GM18951 (cell line): Measurements from ENCODE around the gene WDR38.

ENCODE experiments used
- POLR2A ChIP-seq: IDR thresholded peaks from 4 replicates; pipeline ENCODE4 v1.6.1; 2011; ENCODE audit warnings: mild to moderate bottlenecking; ENCODE audit not compliant: insufficient read length, insufficient read depth; ENCODE audit errors: extremely low read depth
- in situ Hi-C: fragments of 300-500 bp; cut with MboI; formaldehyde crosslinking; loops from one replicate; pipeline ENCODE4 v1.12.0; 2022; ENCODE audit warnings: low sequenced_read_pairs, mixed read lengths, inconsistent platforms; ENCODE audit not compliant: unreplicated experiment

Gene WDR38

DNA sequence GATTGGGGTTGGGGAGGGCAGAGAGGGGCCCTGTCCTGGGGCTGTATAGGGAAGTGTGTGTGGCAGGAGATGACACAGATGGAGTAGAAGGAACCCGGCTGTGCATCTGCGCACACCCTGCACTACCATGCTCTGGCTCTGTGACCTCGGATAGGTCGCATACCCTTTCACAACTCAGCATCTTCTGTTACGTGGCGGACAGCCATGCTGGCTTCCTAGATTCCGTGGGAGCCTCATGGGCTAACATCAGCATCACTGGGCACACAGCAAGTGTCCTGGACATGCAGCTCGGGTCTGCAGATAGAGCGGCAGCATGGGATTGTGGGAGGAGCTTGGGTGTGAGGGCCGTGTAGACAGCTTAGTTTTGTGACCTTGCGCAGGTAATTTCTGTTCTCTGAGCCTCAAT is 17.9 kb downstream of the WDR38 start:
- in situ Hi-C loops, result no loop called here
- no peak for TF ChIP-seq POLR2A

DNA sequence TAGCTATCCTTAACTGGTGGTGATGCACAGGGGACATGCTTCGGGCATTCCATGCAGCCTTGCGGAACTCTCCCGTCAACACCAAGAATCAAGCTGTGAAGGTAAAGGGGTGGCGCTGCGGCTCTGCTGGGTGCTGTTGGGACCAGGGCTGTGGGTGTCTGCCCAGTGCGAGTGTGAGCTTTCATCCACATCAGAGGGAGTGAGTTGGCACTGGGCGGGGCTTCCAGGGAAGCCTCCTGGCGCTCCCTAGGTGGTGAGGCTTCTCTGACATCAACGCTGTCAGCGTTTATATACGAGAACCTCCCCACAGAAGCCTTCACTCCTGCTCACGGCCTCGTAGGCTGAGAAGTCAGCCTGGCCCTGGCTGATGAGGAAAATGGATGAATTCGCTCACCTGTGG is 20.4 kb downstream of the WDR38 start:
- TF ChIP-seq POLR2A, result no peak
- in situ Hi-C loops, result no loop called here

DNA sequence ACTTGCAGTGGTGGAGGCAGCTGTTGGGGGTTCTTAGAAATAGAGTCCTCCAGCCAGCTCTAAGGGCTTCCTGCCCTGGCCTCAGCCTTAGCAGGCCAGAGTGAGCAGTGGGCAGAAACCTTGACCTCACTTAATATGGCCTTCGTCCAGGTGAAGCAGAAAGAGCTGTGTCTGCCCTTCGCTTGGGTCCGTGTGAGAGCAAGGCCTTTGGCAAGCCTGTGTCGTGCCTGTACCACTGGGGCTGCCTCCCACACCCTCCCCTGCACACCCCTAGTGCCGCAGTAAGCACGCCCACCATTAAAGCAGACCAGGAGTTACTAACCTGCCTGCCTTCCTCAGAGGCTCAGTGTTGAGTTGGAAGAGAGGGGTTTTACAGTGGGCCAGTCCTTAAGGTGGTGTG is 22.2 kb downstream of the WDR38 start:
- no peak for TF ChIP-seq POLR2A
- in situ Hi-C loops, result no loop called here

DNA sequence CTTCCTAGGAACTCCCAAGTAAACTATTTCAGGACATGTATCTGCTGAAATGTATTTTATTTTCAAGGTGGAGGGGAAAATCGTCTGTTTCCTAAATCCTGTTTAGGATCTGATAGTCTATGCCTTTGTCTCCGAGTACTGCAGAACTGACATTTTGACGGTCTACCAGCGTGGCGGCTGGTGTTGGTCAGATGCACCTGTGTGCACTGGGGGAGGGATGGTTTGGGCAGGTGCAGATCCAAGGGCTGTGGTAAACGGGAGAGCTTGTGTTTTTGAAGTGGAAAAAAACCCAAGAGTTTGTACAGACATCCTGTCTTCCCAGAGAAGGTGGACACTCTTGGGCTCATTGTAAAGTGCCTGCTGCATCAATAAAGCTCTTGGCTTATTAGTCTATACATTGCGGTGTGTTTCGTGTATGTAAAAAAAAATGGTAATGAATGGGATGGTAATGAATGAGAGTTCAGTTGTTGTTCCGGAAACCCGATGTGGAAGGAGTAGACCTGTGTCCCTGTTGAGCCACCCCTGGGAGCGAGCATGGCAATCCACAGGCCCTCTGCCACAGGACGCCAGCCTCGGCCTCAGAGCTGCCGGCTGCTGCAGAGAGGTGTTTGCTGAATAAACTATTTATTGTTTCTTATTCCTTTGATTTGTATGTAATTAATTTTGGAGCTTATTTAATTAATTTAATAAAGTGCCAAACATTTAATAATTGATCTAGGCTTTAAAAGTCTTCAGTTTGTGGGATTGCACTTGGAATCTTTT is 23.9 kb downstream of the WDR38 start:
- no peak for TF ChIP-seq POLR2A
- in situ Hi-C loops, result no loop called here

DNA sequence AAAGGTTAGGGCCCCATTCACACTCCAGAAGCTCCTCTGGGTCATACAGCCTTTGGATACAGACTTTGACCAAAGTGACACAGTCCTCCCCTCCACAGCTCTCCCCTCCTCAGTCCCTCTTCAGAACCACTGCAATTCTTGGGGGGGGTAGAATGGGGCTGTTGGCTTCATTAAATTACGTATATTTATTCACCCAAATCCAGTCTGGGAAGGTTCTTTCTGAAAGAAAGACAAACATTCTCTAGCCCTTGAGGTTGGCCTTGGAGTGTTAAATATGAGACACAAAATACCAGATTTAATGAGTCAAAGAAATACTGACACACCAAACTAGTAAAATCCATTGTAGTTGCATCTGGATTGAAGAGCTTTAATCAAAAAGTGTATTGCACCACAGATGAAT is 24.8 kb downstream of the WDR38 start:
- in situ Hi-C loops, result no loop called here
- no peak for TF ChIP-seq POLR2A

DNA sequence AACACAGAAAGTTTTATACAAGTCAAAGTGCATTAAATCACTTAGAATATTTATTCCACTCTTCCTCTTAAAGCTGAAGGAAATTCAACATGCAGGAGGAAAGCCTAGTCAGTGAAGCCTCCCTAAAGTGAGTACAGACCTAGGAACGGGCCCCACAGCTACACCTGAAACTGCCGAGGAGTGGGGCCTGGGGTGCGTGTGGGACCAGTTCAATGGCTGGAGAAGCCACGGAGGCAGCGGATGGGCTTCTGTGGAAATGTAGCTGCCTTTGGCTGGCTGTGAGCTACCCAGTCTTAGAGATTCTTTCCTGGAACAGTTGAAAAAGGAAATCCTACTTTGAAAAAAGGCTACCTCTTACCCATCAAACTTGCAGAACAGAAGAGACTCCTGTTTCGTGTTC is 25.3 kb downstream of the WDR38 start:
- TF ChIP-seq POLR2A, result no peak

DNA sequence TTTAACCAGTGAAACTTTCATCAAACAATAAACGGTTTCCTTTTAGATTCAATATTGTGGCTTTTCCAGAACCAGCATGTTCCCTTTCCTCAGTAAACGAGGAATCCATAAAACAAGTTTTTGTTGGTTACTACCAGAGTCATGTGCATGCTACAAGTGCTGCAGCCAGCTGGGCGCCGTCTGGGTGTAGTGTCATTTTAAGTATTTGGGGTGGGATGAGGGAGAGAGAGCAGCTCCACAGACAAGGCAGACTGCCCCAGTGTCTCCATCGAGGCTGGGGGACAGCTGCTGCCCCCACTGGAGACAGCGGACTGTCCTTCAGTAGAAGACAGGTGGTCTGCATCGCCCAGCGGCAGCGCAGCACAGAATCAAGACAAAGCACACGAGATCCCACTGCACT is 26.0 kb downstream of the WDR38 start:
- in situ Hi-C loops, result no loop called here
- TF ChIP-seq POLR2A, result peak; percentile 21

More for the DNA sequence above, 25.3 kb downstream of the WDR38 start:
- in situ Hi-C loops, result no loop called here

DNA sequence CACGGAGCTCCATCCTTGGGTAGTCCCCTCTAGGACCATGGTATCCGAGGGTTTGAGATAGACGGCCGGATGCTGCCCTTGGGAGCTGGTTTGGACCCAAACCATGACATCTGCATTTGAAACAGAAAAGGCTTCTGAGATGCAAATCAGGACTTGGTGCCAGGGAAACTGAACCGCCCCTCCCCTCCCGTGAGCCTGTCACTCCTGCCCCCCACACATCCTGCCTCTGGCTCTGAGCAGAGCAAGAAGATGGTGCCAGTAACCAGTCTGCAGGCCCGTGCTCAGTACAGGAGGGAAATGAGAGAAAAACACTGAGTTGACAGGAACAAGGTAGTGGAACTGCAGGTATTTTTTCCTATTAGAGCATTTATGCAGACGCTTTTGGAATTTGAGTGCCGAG is 27.2 kb downstream of the WDR38 start:
- in situ Hi-C loops, result no loop called here
- no peak for TF ChIP-seq POLR2A

DNA sequence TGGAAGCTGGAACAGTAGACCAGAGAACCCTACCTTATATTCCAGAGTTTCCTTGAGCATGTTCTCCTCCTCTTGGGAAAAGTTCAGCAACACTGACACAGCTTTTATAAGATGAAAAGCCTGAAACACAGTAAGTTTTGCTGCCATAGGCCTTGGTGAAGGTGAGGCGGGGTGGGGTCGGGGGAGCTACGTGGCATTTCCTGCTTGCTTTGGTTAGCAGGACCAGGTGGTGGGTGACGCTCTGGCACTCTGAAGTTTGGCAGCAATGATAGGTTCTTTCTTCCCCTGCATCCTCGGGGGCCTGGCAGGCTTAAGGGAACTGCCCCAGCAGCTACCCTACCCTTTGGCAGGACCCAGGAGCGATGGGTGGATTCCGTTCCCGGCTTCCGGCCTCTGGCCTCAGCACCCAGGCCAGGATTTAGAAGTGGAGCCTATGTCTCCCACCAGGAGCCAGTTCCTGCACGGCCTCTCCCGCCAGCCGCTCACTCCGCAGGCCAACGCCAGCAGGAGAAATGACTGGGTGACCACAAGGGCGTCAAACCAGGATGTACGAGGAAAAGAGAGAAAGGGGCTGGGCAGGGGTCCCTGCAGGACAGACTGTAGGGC is 28.0 kb downstream of the WDR38 start:
- in situ Hi-C loops, result no loop called here
- TF ChIP-seq POLR2A, result no peak

DNA sequence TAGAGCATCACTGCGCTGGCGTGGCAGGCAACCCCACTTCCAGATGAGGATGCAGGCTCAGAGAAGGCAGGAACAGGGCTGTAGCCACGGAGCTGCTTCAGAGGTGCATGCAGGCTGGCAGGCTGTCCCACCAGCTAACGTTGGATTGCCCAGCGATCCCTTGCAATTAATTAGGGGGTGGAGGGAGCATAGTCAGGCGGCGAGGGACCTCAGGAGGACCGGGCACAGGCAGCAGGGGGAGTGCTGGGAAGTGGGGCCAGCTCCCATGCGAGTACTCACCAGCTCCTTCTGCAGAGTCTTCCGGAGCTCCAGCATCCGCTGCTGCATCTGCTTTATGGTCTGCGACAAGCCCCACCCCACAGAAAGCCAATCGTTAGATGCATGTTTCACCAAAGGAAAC is 29.0 kb downstream of the WDR38 start:
- in situ Hi-C loops, result no loop called here
- no peak for TF ChIP-seq POLR2A

DNA sequence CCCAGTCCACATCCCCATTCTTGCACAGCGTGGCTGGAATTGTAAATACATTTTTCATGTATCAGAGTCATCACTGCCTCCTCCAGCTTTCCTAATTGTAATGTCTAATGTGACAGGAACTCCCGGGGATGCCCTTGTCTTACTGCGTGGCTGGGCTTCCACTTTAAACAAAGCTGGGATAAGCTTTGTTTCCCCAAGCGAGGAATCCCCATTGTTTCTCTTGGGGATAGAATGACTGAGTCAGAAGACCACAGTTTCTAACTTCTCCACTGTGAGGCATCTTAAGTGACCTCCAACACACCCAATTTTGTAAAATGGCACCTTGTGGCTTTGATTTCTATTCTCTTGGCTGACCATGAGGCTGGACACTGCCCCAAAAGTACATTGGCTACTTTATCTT is 31.1 kb downstream of the WDR38 start:
- in situ Hi-C loops, result no loop called here
- no peak for TF ChIP-seq POLR2A

DNA sequence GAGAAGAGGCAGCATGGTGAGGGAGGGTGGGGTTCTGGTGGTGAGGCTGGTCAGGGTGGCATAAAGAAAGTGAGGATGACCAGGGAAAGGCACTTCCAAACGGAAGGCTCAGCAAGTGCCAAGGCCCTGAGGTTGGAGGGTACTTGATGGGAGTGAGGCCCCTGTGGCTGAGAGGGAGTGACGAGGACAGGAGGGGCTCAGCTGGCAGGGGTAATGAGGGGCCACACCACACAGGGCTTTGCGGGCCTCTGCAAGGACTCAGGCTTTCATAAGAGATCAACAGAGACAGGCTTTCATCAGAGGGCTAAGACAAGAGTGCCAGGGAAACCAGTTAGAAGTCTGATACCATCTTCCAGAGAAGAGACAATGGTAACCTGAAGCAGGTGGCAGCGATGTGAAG is 32.3 kb downstream of the WDR38 start:
- in situ Hi-C loops, result no loop called here
- no peak for TF ChIP-seq POLR2A

DNA sequence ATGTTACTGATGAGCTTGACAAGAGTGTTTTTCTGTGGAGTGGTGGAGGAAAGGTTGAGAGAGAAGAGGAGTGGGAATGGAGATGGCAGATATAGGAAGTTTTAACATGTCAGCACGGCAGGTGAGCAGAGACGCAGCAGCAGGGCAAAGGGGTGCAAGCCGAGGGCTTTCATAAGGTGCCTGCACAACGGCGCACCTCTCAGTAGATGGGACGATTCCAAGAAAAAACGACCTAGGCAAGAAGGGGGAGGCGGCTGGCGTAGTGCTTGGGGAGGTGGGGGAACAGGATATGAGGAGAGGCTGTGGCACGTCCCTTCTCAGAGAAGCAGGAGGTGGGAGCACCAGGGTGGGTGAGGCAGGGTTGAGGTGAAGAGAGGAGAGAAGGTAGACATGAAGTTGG is 33.2 kb downstream of the WDR38 start:
- in situ Hi-C loops, result no loop called here
- TF ChIP-seq POLR2A, result no peak

DNA sequence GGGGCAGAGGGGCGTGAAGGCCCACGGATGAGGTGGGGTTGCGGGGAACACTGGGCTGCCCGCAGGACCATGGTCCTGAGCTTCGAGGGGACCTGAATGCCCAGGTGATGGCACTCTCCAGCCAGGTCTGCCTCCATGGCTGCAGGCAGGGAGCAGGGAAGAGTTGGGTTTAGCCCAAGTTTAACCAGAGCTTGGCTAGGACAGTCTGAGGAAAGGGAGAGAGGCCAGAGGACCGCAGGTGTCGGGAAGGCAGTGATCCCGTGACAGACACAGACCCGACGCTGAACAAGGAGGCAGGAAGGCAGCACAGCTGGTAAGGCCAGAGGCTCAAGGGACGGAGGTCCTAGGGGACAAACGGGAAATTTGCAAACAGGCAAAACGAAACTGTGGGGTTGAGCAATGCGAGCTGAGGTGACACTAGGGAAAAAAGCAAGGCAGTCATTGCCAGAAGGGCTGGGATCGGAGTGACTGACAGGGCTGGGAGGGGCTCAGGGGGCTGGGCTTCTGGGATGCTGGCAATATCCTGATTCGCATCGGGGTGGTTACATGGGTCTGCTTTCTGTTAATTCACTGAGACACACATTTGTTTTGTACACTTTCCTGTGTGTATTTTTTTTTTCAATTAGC is 33.7 kb downstream of the WDR38 start:
- in situ Hi-C loops, result no loop called here
- no peak for TF ChIP-seq POLR2A
